ENCODE measurements around the gene CENPP.

DNA sequence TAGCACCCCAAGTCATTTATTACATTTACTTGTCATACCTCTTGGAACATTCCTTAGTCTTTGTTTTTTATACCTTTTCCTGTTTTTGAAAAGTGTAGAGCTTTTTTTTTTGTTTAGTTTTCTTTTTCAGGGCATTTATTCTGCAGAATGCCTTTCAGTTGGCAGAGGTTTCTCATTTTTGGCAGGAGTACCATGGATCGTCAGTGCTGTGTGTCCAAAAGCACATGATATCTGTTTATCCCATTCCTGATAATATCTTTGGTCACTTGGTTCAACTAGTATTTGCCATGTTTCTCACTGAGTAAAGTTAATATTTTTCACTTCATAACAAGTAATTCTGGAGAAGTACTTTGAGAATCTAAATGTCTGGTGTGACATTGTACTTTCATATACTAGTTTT lies 67.9 kb downstream of the CENPP start:
- TF ChIP-seq, protein P1, sequence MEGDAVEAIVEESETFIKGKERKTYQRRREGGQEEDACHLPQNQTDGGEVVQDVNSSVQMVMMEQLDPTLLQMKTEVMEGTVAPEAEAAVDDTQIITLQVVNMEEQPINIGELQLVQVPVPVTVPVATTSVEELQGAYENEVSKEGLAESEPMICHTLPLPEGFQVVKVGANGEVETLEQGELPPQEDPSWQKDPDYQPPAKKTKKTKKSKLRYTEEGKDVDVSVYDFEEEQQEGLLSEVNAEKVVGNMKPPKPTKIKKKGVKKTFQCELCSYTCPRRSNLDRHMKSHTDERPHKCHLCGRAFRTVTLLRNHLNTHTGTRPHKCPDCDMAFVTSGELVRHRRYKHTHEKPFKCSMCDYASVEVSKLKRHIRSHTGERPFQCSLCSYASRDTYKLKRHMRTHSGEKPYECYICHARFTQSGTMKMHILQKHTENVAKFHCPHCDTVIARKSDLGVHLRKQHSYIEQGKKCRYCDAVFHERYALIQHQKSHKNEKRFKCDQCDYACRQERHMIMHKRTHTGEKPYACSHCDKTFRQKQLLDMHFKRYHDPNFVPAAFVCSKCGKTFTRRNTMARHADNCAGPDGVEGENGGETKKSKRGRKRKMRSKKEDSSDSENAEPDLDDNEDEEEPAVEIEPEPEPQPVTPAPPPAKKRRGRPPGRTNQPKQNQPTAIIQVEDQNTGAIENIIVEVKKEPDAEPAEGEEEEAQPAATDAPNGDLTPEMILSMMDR (IDR thresholded peaks at IDR 0.05; ENCODE audit: insufficient read depth, low read depth, low read length) = no peak
- no peak for TF ChIP-seq EZH2 (IDR thresholded peaks at IDR 0.05; ENCODE audit: insufficient read depth, low read length)

Measured in astrocyte (in vitro differentiated cells and primary cell).